ENCODE measurements around the gene CLEC20A.

- TF ChIP-seq, protein P1, sequence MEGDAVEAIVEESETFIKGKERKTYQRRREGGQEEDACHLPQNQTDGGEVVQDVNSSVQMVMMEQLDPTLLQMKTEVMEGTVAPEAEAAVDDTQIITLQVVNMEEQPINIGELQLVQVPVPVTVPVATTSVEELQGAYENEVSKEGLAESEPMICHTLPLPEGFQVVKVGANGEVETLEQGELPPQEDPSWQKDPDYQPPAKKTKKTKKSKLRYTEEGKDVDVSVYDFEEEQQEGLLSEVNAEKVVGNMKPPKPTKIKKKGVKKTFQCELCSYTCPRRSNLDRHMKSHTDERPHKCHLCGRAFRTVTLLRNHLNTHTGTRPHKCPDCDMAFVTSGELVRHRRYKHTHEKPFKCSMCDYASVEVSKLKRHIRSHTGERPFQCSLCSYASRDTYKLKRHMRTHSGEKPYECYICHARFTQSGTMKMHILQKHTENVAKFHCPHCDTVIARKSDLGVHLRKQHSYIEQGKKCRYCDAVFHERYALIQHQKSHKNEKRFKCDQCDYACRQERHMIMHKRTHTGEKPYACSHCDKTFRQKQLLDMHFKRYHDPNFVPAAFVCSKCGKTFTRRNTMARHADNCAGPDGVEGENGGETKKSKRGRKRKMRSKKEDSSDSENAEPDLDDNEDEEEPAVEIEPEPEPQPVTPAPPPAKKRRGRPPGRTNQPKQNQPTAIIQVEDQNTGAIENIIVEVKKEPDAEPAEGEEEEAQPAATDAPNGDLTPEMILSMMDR (conservative IDR thresholded peaks at IDR 0.05 in 1 of 2, IDR thresholded peaks at IDR 0.05 in 1 of 2; ENCODE audit: low read depth in 1 of 2, low read length in 2 of 2) = no peak
- no peak for TF ChIP-seq EZH2 (IDR thresholded peaks at IDR 0.05; ENCODE audit: low read length, missing control alignments)
Measured at GRCh38 chr1:178528953-178529335, 32.2 kb upstream of the CLEC20A start.

Data from fibroblast of lung (primary cell).